Measurements from ENCODE around the gene EMP3. TPM values are rescaled to one million over a fixed set of nuclear protein-coding genes. Genes with fewer than 3 reads are reported as not detected.

The EMP3 gene
- total and polyA plus RNA-seq, 2 of the 13 experiments (the other 11 are each of a cell fraction or from before 2014, with no cell fraction given) = 2.2 to 7.8 TPM

DNA sequence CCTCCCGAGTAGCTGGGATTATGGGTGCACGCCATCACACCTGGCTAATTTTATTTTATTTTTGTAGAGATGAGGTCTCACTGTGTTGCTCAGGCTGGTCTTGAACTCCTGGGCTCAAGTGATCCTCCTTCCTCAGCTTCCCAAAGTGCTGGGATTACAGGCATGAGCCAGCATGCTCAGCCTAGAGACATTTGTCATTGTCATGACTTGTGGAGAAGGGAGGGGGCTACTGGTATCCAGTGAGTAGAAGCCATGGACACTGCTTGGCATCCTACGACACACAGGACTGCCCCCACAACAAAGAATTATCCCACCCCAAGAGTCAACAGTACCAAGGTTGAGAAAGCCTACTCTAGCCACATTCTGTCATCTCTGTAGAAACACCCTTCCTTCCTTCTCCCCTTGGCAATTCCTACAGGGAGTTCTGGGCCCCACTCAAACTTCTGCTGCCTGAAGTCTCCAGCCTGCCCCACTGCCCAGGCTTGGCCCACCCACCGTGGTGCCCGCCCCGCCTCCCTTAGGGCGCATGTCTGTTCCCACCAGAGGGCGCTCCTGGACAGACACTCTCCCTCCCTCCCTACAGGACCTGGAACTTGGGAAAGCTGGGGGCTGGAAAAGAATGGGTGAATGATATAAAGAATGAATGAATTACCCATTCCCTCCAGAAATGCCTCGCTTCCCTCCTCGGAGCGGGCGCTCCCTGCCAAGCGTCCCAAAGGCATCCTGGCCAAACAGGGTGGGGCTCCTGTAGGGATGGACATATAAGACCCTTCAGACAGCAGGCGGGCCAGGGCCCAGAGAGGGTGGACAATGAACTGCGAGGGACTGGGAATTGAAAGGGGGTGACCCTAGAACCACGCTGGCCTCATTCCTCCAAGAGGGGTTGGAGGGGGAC lies 5.5 kb upstream of the EMP3 start (continued):
- TF ChIP-seq, protein P1, sequence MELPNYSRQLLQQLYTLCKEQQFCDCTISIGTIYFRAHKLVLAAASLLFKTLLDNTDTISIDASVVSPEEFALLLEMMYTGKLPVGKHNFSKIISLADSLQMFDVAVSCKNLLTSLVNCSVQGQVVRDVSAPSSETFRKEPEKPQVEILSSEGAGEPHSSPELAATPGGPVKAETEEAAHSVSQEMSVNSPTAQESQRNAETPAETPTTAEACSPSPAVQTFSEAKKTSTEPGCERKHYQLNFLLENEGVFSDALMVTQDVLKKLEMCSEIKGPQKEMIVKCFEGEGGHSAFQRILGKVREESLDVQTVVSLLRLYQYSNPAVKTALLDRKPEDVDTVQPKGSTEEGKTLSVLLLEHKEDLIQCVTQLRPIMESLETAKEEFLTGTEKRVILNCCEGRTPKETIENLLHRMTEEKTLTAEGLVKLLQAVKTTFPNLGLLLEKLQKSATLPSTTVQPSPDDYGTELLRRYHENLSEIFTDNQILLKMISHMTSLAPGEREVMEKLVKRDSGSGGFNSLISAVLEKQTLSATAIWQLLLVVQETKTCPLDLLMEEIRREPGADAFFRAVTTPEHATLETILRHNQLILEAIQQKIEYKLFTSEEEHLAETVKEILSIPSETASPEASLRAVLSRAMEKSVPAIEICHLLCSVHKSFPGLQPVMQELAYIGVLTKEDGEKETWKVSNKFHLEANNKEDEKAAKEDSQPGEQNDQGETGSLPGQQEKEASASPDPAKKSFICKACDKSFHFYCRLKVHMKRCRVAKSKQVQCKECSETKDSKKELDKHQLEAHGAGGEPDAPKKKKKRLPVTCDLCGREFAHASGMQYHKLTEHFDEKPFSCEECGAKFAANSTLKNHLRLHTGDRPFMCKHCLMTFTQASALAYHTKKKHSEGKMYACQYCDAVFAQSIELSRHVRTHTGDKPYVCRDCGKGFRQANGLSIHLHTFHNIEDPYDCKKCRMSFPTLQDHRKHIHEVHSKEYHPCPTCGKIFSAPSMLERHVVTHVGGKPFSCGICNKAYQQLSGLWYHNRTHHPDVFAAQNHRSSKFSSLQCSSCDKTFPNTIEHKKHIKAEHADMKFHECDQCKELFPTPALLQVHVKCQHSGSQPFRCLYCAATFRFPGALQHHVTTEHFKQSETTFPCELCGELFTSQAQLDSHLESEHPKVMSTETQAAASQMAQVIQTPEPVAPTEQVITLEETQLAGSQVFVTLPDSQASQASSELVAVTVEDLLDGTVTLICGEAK (IDR thresholded peaks at IDR 0.05) = no peak
- TF ChIP-seq, protein P1 (CRISPR knock-in tag; IDR thresholded peaks at IDR 0.05) = 0 out of 2 replicates have a peak, but pooled peaks have one; percentile 13
- TF ChIP-seq CAMTA2 (CRISPR knock-in tag; IDR thresholded peaks at IDR 0.05; ENCODE audit: borderline replicate concordance) (no peak), MTA3 (CRISPR knock-in tag; IDR thresholded peaks at IDR 0.05) (no peak), THAP11 (CRISPR knock-in tag; IDR thresholded peaks at IDR 0.05) (peak; percentile 79), TGIF2 (CRISPR knock-in tag; IDR thresholded peaks at IDR 0.05) (no peak), ZC3H13 (CRISPR knock-in tag; IDR thresholded peaks at IDR 0.05) (no peak), ZNF17 (CRISPR knock-in tag; IDR thresholded peaks at IDR 0.05) (no peak), NFE2L1 (CRISPR knock-in tag; IDR thresholded peaks at IDR 0.05; ENCODE audit: borderline replicate concordance) (no peak), ZNF430 (CRISPR knock-in tag; IDR thresholded peaks at IDR 0.05) (no peak), RAD21 (CRISPR knock-in tag; IDR thresholded peaks at IDR 0.05) (peak; percentile 76), NFATC3 (CRISPR knock-in tag; IDR thresholded peaks at IDR 0.05) (no peak), ZNF335 (CRISPR knock-in tag; IDR thresholded peaks at IDR 0.05) (no peak)
- TF ChIP-seq, protein P2, sequence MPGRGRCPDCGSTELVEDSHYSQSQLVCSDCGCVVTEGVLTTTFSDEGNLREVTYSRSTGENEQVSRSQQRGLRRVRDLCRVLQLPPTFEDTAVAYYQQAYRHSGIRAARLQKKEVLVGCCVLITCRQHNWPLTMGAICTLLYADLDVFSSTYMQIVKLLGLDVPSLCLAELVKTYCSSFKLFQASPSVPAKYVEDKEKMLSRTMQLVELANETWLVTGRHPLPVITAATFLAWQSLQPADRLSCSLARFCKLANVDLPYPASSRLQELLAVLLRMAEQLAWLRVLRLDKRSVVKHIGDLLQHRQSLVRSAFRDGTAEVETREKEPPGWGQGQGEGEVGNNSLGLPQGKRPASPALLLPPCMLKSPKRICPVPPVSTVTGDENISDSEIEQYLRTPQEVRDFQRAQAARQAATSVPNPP (CRISPR knock-in tag; IDR thresholded peaks at IDR 0.05) = no peak
- TF ChIP-seq, protein P3, sequence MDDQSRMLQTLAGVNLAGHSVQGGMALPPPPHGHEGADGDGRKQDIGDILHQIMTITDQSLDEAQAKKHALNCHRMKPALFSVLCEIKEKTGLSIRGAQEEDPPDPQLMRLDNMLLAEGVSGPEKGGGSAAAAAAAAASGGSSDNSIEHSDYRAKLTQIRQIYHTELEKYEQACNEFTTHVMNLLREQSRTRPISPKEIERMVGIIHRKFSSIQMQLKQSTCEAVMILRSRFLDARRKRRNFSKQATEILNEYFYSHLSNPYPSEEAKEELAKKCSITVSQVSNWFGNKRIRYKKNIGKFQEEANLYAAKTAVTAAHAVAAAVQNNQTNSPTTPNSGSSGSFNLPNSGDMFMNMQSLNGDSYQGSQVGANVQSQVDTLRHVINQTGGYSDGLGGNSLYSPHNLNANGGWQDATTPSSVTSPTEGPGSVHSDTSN (CRISPR knock-in tag; IDR thresholded peaks at IDR 0.05; ENCODE audit: borderline replicate concordance) = no peak
- TF ChIP-seq, protein P4, sequence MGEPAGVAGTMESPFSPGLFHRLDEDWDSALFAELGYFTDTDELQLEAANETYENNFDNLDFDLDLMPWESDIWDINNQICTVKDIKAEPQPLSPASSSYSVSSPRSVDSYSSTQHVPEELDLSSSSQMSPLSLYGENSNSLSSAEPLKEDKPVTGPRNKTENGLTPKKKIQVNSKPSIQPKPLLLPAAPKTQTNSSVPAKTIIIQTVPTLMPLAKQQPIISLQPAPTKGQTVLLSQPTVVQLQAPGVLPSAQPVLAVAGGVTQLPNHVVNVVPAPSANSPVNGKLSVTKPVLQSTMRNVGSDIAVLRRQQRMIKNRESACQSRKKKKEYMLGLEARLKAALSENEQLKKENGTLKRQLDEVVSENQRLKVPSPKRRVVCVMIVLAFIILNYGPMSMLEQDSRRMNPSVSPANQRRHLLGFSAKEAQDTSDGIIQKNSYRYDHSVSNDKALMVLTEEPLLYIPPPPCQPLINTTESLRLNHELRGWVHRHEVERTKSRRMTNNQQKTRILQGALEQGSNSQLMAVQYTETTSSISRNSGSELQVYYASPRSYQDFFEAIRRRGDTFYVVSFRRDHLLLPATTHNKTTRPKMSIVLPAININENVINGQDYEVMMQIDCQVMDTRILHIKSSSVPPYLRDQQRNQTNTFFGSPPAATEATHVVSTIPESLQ (CRISPR knock-in tag; conservative IDR thresholded peaks at IDR 0.05) = no peak
